ENCODE data around the gene BATF3. TPM values are rescaled to one million over a fixed set of nuclear protein-coding genes. Genes with fewer than 3 reads are reported as not detected.

BATF3 gene
- total RNA-seq, 2 experiments from 2014 or later, result 2.1 to 3.1 TPM

DNA sequence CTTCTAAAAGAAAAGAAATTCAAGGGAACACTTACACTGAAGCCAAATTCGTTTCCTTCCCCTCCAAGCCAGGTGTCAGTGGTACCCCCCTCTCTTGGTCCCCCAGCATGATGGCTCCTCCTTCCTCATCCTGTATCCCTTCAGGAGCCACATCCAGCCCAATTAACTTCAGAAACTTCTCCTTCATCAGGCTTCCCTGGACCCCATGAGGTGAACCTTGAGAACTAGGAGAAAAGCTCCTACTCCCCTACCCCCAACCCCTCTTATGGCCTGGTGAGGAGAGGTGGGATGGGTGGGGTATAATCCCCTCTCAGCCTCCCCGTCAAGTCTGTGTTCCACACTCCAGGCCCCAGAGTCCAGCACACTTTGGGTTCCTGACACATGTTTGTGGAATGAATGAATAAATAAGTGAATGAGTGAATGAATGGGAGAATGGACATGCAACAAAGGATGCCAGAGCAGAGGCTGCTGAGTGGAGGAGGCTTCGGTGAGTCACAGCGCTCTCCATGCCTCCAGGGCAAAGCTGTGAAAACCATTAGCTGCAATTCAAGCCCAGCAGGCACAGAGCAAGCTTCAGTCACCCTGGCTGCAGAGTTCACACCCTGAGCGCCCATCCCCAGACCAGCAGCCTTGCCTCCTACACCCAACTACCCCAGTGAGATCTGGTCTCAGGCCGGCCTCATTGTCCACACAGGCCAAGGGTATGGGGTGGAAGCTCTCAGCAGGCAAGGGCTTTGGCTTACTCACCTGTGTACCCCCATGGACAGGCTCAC is 43.8 kb downstream of the BATF3 start:
- intact Hi-C loops (cut with micrococcal nuclease; ENCODE audit: unreplicated experiment), result no loop called here
- Histone ChIP-seq H3K79me2 (ENCODE audit: insufficient read depth, low read depth, low read length) (no peaks in the 10 kb centered on the region), H4K20me1 (ENCODE audit: insufficient read depth, low read length) (no peaks in the 10 kb centered on the region), H3K4me3 (ENCODE audit: low read depth, low read length, poor library complexity, severe bottlenecking) (no peak overlapping the region), H3K9me3 (ENCODE audit: low read length) (no peaks in the 10 kb centered on the region), H3K4me2 (ENCODE audit: low read length) (no peak overlapping the region), H3K9me2 (ENCODE audit: insufficient read depth, low read length) (no peaks in the 10 kb centered on the region), H2AFZ (ENCODE audit: low read length) (no peak overlapping the region), H3K27ac (ENCODE audit: low read depth, low read length, poor library complexity, severe bottlenecking) (no peak overlapping the region), H3K36me3 (ENCODE audit: insufficient read depth, low read length) (no peaks in the 10 kb centered on the region), H3K4me1 (ENCODE audit: insufficient read depth, low read length, poor library complexity, severe bottlenecking) (peaks cover 15% of the 10 kb centered on the region)
- DNase-seq (ENCODE audit: low spot score), result no peak
- BruUV-seq (replicated peaks), result no TSS peak
- CTCF ChIA-PET (ENCODE audit: unreplicated experiment), result no interaction called here
- TF ChIP-seq, protein P1, sequence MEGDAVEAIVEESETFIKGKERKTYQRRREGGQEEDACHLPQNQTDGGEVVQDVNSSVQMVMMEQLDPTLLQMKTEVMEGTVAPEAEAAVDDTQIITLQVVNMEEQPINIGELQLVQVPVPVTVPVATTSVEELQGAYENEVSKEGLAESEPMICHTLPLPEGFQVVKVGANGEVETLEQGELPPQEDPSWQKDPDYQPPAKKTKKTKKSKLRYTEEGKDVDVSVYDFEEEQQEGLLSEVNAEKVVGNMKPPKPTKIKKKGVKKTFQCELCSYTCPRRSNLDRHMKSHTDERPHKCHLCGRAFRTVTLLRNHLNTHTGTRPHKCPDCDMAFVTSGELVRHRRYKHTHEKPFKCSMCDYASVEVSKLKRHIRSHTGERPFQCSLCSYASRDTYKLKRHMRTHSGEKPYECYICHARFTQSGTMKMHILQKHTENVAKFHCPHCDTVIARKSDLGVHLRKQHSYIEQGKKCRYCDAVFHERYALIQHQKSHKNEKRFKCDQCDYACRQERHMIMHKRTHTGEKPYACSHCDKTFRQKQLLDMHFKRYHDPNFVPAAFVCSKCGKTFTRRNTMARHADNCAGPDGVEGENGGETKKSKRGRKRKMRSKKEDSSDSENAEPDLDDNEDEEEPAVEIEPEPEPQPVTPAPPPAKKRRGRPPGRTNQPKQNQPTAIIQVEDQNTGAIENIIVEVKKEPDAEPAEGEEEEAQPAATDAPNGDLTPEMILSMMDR (conservative IDR thresholded peaks at IDR 0.05; ENCODE audit: low read length), result no peak
- TF ChIP-seq EZH2phosphoT487 (IDR thresholded peaks at IDR 0.05; ENCODE audit: borderline replicate concordance, low read depth, low read length), result no peak
- POLR2A ChIA-PET, result interaction anchor here (0.6 kb wide), 1 partner anchor 34 kb away, joined by 3 read pairs; no protein-coding TSS in a partner anchor

DNA sequence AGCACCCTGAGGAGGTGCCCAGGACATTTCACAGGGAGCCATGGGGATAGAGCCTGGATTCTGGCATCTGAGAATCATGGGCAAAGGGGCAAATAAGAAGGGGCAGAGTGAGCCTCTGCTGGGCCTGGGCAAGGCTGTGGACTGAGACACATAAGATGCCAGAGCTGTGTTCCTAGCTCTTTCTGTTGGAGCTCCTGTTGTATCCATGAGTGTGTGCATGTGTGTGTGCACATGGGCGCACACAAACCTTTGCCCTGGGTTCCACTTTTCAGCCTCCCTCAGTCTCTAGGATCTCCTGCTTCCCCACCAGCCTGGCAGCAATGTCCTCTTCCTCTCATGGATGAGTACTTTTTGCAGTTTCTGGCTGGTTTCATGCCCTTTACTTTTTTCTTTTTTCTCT is 47.0 kb downstream of the BATF3 start:
- no peaks in the 10 kb centered on the region for H3K9me3 ChIP-seq (ENCODE audit: low read length)
- H3K4me2 ChIP-seq (ENCODE audit: low read length), result peak overlapping the region; percentile 43
- no peaks in the 10 kb centered on the region for H3K79me2 ChIP-seq (ENCODE audit: insufficient read depth, low read depth, low read length)
- H3K4me3 ChIP-seq (ENCODE audit: low read depth, low read length, poor library complexity, severe bottlenecking), result no peak overlapping the region
- no peak overlapping the region for H3K27ac ChIP-seq (ENCODE audit: low read depth, low read length, poor library complexity, severe bottlenecking)
- H3K9me2 ChIP-seq (ENCODE audit: insufficient read depth, low read length), result no peaks in the 10 kb centered on the region
- TF ChIP-seq, protein P1 (conservative IDR thresholded peaks at IDR 0.05; ENCODE audit: low read length), result no peak
- TF ChIP-seq EZH2phosphoT487 (IDR thresholded peaks at IDR 0.05; ENCODE audit: borderline replicate concordance, low read depth, low read length), result no peak
- no peaks in the 10 kb centered on the region for H4K20me1 ChIP-seq (ENCODE audit: insufficient read depth, low read length)
- peak; percentile 10 for DNase-seq (ENCODE audit: low spot score)
- H3K4me1 ChIP-seq (ENCODE audit: insufficient read depth, low read length, poor library complexity, severe bottlenecking), result peaks cover 15% of the 10 kb centered on the region
- BruUV-seq (replicated peaks), result no TSS peak
- ChIA-PET POLR2A (interaction anchor here (0.8 to 1.1 kb wide), 3 partner anchors 19 to 133 kb away, joined by 3 to 4 read pairs (median 3); no protein-coding TSS in a partner anchor), CTCF (ENCODE audit: unreplicated experiment) (interaction anchor here (1.2 kb wide), 1 partner anchor 19 kb away, joined by 3 read pairs; no protein-coding TSS in a partner anchor)
- no peak overlapping the region for H2AFZ ChIP-seq (ENCODE audit: low read length)
- no peaks in the 10 kb centered on the region for H3K36me3 ChIP-seq (ENCODE audit: insufficient read depth, low read length)
- intact Hi-C loops (cut with micrococcal nuclease; ENCODE audit: unreplicated experiment), result no loop called here

DNA sequence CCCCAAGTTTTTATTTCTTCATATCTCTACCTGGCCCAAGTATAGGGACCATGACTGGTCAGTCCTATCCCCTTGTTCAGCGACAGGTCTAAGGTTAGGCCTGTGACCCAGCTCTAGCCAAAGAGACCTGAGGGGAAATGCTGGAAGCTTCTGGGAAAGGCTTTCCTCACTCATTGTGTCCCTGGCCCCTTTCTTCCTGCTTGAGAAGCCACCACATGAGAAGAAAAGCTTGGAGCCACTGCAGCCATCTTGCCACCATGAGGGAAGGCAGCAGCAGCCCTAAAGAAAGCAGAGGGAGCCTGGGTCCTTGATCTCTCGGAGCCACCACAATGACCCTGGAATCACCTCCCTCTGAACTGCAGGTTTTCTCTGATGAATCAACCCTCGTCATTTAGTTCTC is 47.7 kb downstream of the BATF3 start:
- Histone ChIP-seq H3K9me3 (ENCODE audit: low read length) (no peaks in the 10 kb centered on the region), H3K4me1 (ENCODE audit: insufficient read depth, low read length, poor library complexity, severe bottlenecking) (peaks cover 15% of the 10 kb centered on the region), H3K79me2 (ENCODE audit: insufficient read depth, low read depth, low read length) (no peaks in the 10 kb centered on the region), H3K36me3 (ENCODE audit: insufficient read depth, low read length) (no peaks in the 10 kb centered on the region), H3K9me2 (ENCODE audit: insufficient read depth, low read length) (no peaks in the 10 kb centered on the region), H4K20me1 (ENCODE audit: insufficient read depth, low read length) (no peaks in the 10 kb centered on the region), H3K4me3 (ENCODE audit: low read depth, low read length, poor library complexity, severe bottlenecking) (no peak overlapping the region), H2AFZ (ENCODE audit: low read length) (no peak overlapping the region), H3K4me2 (ENCODE audit: low read length) (no peak overlapping the region), H3K27ac (ENCODE audit: low read depth, low read length, poor library complexity, severe bottlenecking) (no peak overlapping the region)
- POLR2A ChIA-PET, result interaction anchor here (1.0 to 1.1 kb wide), 2 partner anchors 22 to 133 kb away, joined by 3 to 4 read pairs; no protein-coding TSS in a partner anchor
- TF ChIP-seq EZH2phosphoT487 (IDR thresholded peaks at IDR 0.05; ENCODE audit: borderline replicate concordance, low read depth, low read length), result no peak
- TF ChIP-seq, protein P1 (conservative IDR thresholded peaks at IDR 0.05; ENCODE audit: low read length), result no peak
- no TSS peak for BruUV-seq (replicated peaks)
- CTCF ChIA-PET (ENCODE audit: unreplicated experiment), result no interaction called here
- intact Hi-C loops (cut with micrococcal nuclease; ENCODE audit: unreplicated experiment), result no loop called here
- no peak for DNase-seq (ENCODE audit: low spot score)

All from OCI-LY7 (cell line).